ENCODE results near the gene PDHX. TPM values are rescaled to one million over a fixed set of nuclear protein-coding genes. Genes with fewer than 3 reads are reported as not detected.
A peak's percentile ranks its signal among the peaks of the same experiment; 100 is the strongest.

Gene PDHX
- total and polyA plus RNA-seq, 11 donors = 74.0 to 204 (median 127) TPM

- Histone ChIP-seq H3K27ac (no peak overlapping the region), H3K27me3 (no peaks in the 10 kb centered on the region), H3K9me3 (peaks cover 0 to 44% (median 20%) of the 10 kb centered on the region in 12 donors), H3K4me1 (no peaks in the 10 kb centered on the region), H3K36me3 (no peaks in the 10 kb centered on the region), H3K4me3 (no peak overlapping the region)
- DNase-seq = no peak
- intact Hi-C loops (cut with DNase I) = loop anchor here in 3 of 10 donors (5.0 to 10.0 kb wide), 2 partner anchors 385 to 387 kb away; partner anchors contain the start of gene ELF5 (in 3 of the 3)
- TF ChIP-seq POLR2A (IDR thresholded peaks at IDR 0.05) = no peak
- TF ChIP-seq, protein P1, sequence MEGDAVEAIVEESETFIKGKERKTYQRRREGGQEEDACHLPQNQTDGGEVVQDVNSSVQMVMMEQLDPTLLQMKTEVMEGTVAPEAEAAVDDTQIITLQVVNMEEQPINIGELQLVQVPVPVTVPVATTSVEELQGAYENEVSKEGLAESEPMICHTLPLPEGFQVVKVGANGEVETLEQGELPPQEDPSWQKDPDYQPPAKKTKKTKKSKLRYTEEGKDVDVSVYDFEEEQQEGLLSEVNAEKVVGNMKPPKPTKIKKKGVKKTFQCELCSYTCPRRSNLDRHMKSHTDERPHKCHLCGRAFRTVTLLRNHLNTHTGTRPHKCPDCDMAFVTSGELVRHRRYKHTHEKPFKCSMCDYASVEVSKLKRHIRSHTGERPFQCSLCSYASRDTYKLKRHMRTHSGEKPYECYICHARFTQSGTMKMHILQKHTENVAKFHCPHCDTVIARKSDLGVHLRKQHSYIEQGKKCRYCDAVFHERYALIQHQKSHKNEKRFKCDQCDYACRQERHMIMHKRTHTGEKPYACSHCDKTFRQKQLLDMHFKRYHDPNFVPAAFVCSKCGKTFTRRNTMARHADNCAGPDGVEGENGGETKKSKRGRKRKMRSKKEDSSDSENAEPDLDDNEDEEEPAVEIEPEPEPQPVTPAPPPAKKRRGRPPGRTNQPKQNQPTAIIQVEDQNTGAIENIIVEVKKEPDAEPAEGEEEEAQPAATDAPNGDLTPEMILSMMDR (IDR thresholded peaks at IDR 0.05) = no peak
- 97 to 100% (median 98%) methylated on average over 5 of the region's 5 CpGs for WGBS, 4 donors
- ATAC-seq = no peak
Measured at GRCh38 chr11:34899633-34900016, 16.8 kb upstream of the PDHX start.

DNA sequence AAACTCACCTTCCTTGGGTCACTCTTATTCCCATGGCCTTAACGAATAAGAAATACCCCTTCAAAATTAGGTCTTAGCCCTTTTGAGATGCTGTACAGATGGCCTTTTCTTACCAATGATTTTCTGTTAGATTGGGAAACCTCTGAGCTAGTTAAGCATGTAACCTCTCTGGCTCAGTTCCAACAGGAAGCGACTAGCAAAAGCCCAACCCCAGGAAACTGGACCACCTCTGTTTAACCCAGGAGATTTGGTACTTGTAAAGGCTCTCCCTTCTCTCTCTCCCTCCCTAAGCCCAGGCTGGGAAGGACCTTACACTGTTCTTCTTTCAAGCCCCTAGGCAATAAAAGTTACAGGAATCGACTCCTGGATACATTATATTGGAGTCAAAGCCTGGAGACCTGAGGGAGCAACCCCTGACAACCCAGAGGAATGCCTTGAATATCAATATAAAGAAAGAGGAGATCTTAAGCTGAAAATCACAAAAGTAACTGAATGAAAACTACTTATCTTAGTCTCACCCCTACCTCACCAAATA lies 11.9 kb upstream of the PDHX start:
- H3K4me1 ChIP-seq = peaks cover 0 to 9% (median 0%) of the 10 kb centered on the region in 12 donors
- DNase-seq = no peak
- no peaks in the 10 kb centered on the region for H3K27me3 ChIP-seq
- intact Hi-C loops (cut with DNase I) = loop anchor here in 1 of 10 donors (10.0 kb wide), 1 partner anchor 390 kb away; the partner anchor contains the start of gene ELF5
- 82 to 90% (median 88%) methylated on average over 3 of the region's 3 CpGs for WGBS, 4 donors
- TF ChIP-seq, protein P1 (IDR thresholded peaks at IDR 0.05) = no peak
- no peak for TF ChIP-seq POLR2A (IDR thresholded peaks at IDR 0.05)
- peaks cover 0 to 24% (median 13%) of the 10 kb centered on the region in 12 donors for H3K9me3 ChIP-seq
- ATAC-seq = no peak
- no peak overlapping the region for H3K4me3 ChIP-seq
- peaks cover 0 to 3% (median 0%) of the 10 kb centered on the region in 9 donors for H3K36me3 ChIP-seq
- H3K27ac ChIP-seq = no peak overlapping the region

DNA sequence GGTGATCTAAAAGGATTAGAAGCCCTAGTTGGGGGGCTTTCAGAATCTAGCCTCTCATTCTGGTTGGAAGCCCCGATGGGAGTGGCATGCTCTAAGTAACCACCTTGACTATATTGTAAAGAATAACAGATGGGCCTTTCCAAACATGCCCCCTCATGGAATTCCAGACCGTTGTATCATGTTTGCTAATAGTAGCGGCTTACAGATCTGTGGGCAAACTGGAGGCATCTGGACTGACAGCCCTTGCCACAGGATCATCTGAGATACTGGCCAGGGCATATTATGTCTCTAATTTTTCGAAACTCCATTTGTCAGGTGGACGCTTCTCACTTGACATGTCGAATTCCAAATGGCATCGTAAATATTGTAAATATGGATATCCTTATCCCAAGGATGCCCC lies 10.8 kb upstream of the PDHX start:
- H3K4me3 ChIP-seq = no peak overlapping the region
- ATAC-seq (no peak), DNase-seq (no peak)
- H3K27me3 ChIP-seq = no peaks in the 10 kb centered on the region
- H3K9me3 ChIP-seq = peaks cover 0 to 13% (median 1%) of the 10 kb centered on the region in 12 donors
- intact Hi-C loops (cut with DNase I) = loop anchor here in 1 of 10 donors (10.0 kb wide), 1 partner anchor 391 kb away; the partner anchor contains the start of gene ELF5
- no peak overlapping the region for H3K27ac ChIP-seq
- peaks cover 0 to 9% (median 0%) of the 10 kb centered on the region in 9 donors for H3K36me3 ChIP-seq
- H3K4me1 ChIP-seq = peaks cover 0 to 10% (median 0%) of the 10 kb centered on the region in 12 donors
- 89 to 98% (median 94%) methylated on average over 7 of the region's 7 CpGs for WGBS, 4 donors
- TF ChIP-seq, protein P1 (IDR thresholded peaks at IDR 0.05) = no peak
- TF ChIP-seq POLR2A (IDR thresholded peaks at IDR 0.05) = no peak

DNA sequence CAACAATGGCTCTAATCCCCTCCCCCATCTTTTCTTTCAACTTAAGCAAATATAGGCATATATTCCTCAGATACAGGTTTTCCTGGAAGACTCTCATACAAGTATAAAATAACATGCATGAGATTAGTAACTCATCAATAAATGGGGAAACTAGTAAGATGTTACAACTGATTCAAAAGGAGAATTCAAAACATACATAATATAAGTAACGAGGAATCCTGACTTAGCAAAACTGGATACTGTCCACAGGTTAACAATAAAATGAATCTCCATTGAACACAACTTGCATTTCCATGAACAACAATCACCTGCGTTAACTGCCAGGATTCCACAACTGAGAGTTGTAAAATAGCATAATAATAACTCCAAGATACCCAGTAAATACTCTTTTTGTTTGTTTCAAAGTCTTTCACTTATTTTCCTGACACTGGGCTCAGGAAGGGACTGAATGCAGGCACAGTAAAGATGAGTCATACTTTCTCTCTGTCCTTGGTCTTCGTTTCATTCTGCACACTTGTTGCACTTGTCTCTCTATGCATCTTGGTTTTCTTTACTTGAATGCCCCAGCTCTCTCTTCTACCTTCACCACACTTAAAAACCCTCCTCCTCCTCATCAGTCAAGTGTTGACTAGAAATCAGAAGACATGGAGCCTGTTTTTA lies 8.4 kb upstream of the PDHX start:
- TF ChIP-seq, protein P1 (IDR thresholded peaks at IDR 0.05) = no peak
- TF ChIP-seq POLR2A (IDR thresholded peaks at IDR 0.05) = no peak
- 88 to 93% (median 91%) methylated on average over 3 of the region's 3 CpGs for WGBS, 4 donors
- ATAC-seq = peak in 1 of 4 donors; percentile 22
- DNase-seq = no peak
- H3K4me3 ChIP-seq = no peak overlapping the region
- no peaks in the 10 kb centered on the region for H3K27me3 ChIP-seq
- peaks cover 0 to 22% (median 0%) of the 10 kb centered on the region in 12 donors for H3K4me1 ChIP-seq
- H3K27ac ChIP-seq = no peak overlapping the region
- no peaks in the 10 kb centered on the region for H3K9me3 ChIP-seq
- intact Hi-C loops (cut with DNase I) = loop anchor here in 1 of 10 donors (10.0 kb wide), 1 partner anchor 393 kb away; the partner anchor contains the start of gene ELF5
- H3K36me3 ChIP-seq = peaks cover 0 to 9% (median 0%) of the 10 kb centered on the region in 9 donors

All from heart left ventricle (tissue), 16 donors.